WTC11 (cell line): ENCODE data around the gene RSPH1. TPM values are rescaled to one million over a fixed set of nuclear protein-coding genes. Genes with fewer than 3 reads are reported as not detected.

ENCODE experiments used
- ATAC-seq: fragments of 200-7000 bp; cut with Tn5 transposase; 2 replicates; pipeline ENCODE4 v1.10.0; 2021; ENCODE audit warnings: mild to moderate bottlenecking, moderate library complexity
- CTCF ChIA-PET: fragments of 300-600 bp; sonication (Branson Sonifier 250); formaldehyde crosslinking; loops from one replicate; lab custom pipeline; 2021; ENCODE audit warnings: antibody characterized with exemption; lab: Charles Lee
- POLR2A ChIA-PET: fragments of 350-600 bp; sonication (Branson Sonifier 250); formaldehyde crosslinking; loops from one replicate; lab custom pipeline; 2021; ENCODE audit warnings: antibody characterized with exemption; lab: Charles Lee
- DNase-seq: peaks from one replicate; pipeline ENCODE4 v3.0.0; 2021; ENCODE audit warnings: low spot score
- H3K27ac Mint-ChIP-seq: 2 replicates; pipeline ENCODE4 v1.8.0; 2021; ENCODE audit warnings: mixed read lengths
- H3K27me3 Mint-ChIP-seq: 2 replicates; pipeline ENCODE4 v1.8.0; 2021; ENCODE audit warnings: low read depth, mild to moderate bottlenecking, moderate library complexity, mixed read lengths
- H3K36me3 Mint-ChIP-seq: 2 replicates; pipeline ENCODE4 v1.8.0; 2021; ENCODE audit warnings: mixed read lengths
- H3K4me1 Mint-ChIP-seq: 2 replicates; pipeline ENCODE4 v1.8.0; 2022; ENCODE audit warnings: mixed read lengths
- H3K4me3 Mint-ChIP-seq: 2 replicates; pipeline ENCODE4 v1.8.0; 2021; ENCODE audit warnings: mild to moderate bottlenecking, moderate library complexity, mixed read lengths
- H3K9me3 Mint-ChIP-seq: 2 replicates; pipeline ENCODE4 v1.8.0; 2021; ENCODE audit warnings: mixed read lengths
- ATF1 ChIP-seq: sonication (generic); formaldehyde crosslinking; IDR thresholded peaks from 2 replicates; pipeline ENCODE4 v1.8.1; 2023; ENCODE audit warnings: mild to moderate bottlenecking, moderate library complexity, missing genetic modification reagents
- ATF2 ChIP-seq: sonication (generic); formaldehyde crosslinking; IDR thresholded peaks from 2 replicates; pipeline ENCODE4 v1.8.1; 2022; ENCODE audit warnings: low read depth, missing genetic modification reagents, borderline replicate concordance
- CREB1 ChIP-seq: sonication (generic); formaldehyde crosslinking; IDR thresholded peaks from 2 replicates; pipeline ENCODE4 v1.8.0; 2023; ENCODE audit warnings: mild to moderate bottlenecking, missing genetic modification reagents
- CREM ChIP-seq: sonication (generic); formaldehyde crosslinking; IDR thresholded peaks from 2 replicates; pipeline ENCODE4 v1.8.1; 2022; ENCODE audit warnings: mild to moderate bottlenecking, missing genetic modification reagents, moderate library complexity
- E2F1 ChIP-seq: sonication (generic); formaldehyde crosslinking; IDR thresholded peaks from 2 replicates; pipeline ENCODE4 v1.8.0; 2022; ENCODE audit warnings: mild to moderate bottlenecking, missing genetic modification reagents
- ETV6 ChIP-seq: sonication (generic); formaldehyde crosslinking; IDR thresholded peaks from 2 replicates; pipeline ENCODE4 v1.8.1; 2022; ENCODE audit warnings: mild to moderate bottlenecking, missing genetic modification reagents
- FOXP1 ChIP-seq: sonication (generic); formaldehyde crosslinking; IDR thresholded peaks from 2 replicates; pipeline ENCODE4 v1.8.0; 2022; ENCODE audit warnings: missing genetic modification reagents, mild to moderate bottlenecking, moderate library complexity, borderline replicate concordance
- GABPB1 ChIP-seq: sonication (generic); formaldehyde crosslinking; IDR thresholded peaks from 2 replicates; pipeline ENCODE4 v1.8.1; 2023; ENCODE audit warnings: mild to moderate bottlenecking, missing genetic modification reagents
- JUN ChIP-seq: sonication (generic); formaldehyde crosslinking; IDR thresholded peaks from 2 replicates; pipeline ENCODE4 v1.8.0; 2023; ENCODE audit warnings: mild to moderate bottlenecking, missing genetic modification reagents
- NFATC4 ChIP-seq: fragments of 250-450 bp; sonication (Bioruptor Pico); IDR thresholded peaks from 2 replicates; pipeline ENCODE4 v1.9.0; 2021; ENCODE audit warnings: mild to moderate bottlenecking
- ZNF219 ChIP-seq: sonication (generic); formaldehyde crosslinking; IDR thresholded peaks from 2 replicates; pipeline ENCODE4 v1.8.0; 2023; ENCODE audit warnings: missing genetic modification reagents, mild to moderate bottlenecking, borderline replicate concordance
- ZNF396 ChIP-seq: fragments of 250-450 bp; sonication (Bioruptor Pico); IDR thresholded peaks from 2 replicates; pipeline ENCODE4 v1.8.0; 2021; ENCODE audit warnings: mild to moderate bottlenecking, moderate library complexity, borderline replicate concordance
- ZNF423 ChIP-seq: fragments of 250-450 bp; sonication (Bioruptor Pico); IDR thresholded peaks from 2 replicates; pipeline ENCODE4 v2.1.2; 2022; ENCODE audit warnings: mild to moderate bottlenecking, moderate library complexity
- ZSCAN18 ChIP-seq: fragments of 250-450 bp; sonication (Bioruptor Pico); IDR thresholded peaks from 2 replicates; pipeline ENCODE4 v2.1.2; 2022; ENCODE audit warnings: mild to moderate bottlenecking, moderate library complexity
- total RNA-seq: library from RNA; stranded (reverse); gene quantifications from 3 replicates; pipeline ENCODE4 v1.2.3, GENCODE V29; 2021
- TF ChIP-seq, protein P1 (sequence below): sonication (generic); formaldehyde crosslinking; IDR thresholded peaks from 2 replicates; pipeline ENCODE4 v1.8.1; 2022; ENCODE audit warnings: mild to moderate bottlenecking, missing genetic modification reagents, moderate library complexity, borderline replicate concordance
- TF ChIP-seq, protein P2 (sequence below): fragments of 250-450 bp; sonication (Bioruptor Pico); conservative IDR thresholded peaks from 2 replicates; pipeline ENCODE4 v1.9.0; 2021; ENCODE audit warnings: mild to moderate bottlenecking
- TF ChIP-seq, protein P3 (sequence below): sonication (generic); formaldehyde crosslinking; IDR thresholded peaks from 2 replicates; pipeline ENCODE4 v1.8.1; 2022; ENCODE audit warnings: missing genetic modification reagents, borderline replicate concordance

RSPH1 gene
- total RNA-seq, 1 experiment from 2014 or later, result 0.11 TPM

DNA sequence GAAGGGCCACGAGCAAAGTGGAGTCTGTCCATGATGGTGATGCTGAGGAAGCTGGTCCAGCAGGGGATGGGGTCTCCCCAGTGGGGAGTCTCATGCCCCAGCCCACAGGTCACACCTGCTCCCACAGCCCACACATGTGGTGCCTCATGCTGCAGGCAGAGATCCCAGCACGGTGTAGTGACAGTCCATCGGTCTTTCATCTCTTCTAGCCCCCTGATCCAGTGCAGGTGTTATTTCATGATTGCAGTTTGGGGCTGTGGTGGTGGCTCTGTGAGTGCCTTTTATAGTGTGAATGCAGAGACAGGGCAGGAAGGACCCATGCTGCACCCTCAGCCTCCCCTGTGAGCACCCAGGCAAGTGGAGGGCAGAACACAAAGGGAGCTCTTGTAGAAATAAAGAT, 47.3 kb downstream of the RSPH1 start (continued):
- TF ChIP-seq ZSCAN18 (CRISPR knock-in tag), result no peak
- TF ChIP-seq, protein P1, sequence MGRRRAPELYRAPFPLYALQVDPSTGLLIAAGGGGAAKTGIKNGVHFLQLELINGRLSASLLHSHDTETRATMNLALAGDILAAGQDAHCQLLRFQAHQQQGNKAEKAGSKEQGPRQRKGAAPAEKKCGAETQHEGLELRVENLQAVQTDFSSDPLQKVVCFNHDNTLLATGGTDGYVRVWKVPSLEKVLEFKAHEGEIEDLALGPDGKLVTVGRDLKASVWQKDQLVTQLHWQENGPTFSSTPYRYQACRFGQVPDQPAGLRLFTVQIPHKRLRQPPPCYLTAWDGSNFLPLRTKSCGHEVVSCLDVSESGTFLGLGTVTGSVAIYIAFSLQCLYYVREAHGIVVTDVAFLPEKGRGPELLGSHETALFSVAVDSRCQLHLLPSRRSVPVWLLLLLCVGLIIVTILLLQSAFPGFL (CRISPR knock-in tag), result no peak

GRCh38 chr21:42447732-42448131, 48.3 kb downstream of the RSPH1 start:
- TF ChIP-seq ZNF219 (CRISPR knock-in tag) (no peak), FOXP1 (CRISPR knock-in tag) (no peak), ZNF396 (no peak), ATF1 (no peak), CREM (CRISPR knock-in tag) (no peak), ETV6 (no peak), ZNF423 (no peak), ATF2 (no peak), E2F1 (CRISPR knock-in tag) (no peak), GABPB1 (no peak), JUN (CRISPR knock-in tag) (no peak), NFATC4 (CRISPR knock-in tag) (no peak), CREB1 (CRISPR knock-in tag) (no peak)
- TF ChIP-seq, protein P2, sequence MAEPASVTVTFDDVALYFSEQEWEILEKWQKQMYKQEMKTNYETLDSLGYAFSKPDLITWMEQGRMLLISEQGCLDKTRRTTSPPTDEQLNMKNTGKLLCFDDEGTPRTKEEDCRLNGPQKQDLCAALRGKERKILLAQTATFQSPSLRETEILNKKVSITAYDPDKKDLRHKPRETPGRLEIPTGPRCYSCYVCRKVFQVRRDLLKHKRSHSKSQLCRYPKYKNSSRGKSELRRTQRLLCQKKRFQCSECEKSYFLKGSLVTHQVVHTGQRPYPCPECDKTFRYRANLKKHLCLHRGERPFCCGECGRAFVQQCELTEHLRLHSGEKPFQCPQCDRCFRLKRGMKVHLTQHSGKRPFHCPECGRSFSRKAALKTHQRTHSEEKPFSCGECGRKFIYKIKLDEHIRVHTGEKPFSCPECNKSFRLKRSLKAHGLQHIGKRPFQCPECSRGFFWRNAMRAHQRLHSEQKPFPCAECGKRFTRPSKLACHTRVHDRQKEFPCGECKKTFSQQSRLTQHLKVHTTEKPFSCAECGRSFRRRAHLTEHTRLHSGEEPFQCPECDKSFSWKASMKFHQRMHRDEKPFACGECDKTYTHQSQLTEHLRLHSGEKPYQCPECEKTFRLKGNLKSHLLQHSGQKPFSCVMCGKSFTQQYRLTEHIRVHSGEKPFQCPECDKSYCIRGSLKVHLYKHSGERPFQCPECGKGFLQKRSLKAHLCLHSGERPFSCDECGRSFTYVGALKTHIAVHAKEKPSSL (CRISPR knock-in tag), result no peak
- TF ChIP-seq, protein P3, sequence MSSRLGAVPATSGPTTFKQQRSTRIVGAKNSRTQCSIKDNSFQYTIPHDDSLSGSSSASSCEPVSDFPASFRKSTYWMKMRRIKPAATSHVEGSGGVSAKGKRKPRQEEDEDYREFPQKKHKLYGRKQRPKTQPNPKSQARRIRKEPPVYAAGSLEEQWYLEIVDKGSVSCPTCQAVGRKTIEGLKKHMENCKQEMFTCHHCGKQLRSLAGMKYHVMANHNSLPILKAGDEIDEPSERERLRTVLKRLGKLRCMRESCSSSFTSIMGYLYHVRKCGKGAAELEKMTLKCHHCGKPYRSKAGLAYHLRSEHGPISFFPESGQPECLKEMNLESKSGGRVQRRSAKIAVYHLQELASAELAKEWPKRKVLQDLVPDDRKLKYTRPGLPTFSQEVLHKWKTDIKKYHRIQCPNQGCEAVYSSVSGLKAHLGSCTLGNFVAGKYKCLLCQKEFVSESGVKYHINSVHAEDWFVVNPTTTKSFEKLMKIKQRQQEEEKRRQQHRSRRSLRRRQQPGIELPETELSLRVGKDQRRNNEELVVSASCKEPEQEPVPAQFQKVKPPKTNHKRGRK (CRISPR knock-in tag), result no peak
- Mint-ChIP-seq H3K4me3 (no peak overlapping the region), H3K36me3 (no peaks in the 10 kb centered on the region), H3K27me3 (no peaks in the 10 kb centered on the region; the same call in 1 of the 2 replicates), H3K27ac (no peak overlapping the region), H3K9me3 (no peaks in the 10 kb centered on the region), H3K4me1 (peaks cover 12% of the 10 kb centered on the region)
- CTCF ChIA-PET, result no interaction called here
- POLR2A ChIA-PET, result no interaction called here
- ATAC-seq (no peak), DNase-seq (no peak)
